SK-N-SH (cell line): Measurements from ENCODE around the gene TRPM2. TPM values are rescaled to one million over a fixed set of nuclear protein-coding genes. Genes with fewer than 3 reads are reported as not detected.

Experiments
- CTCF ChIA-PET: fragments of 300-600, 350-600 bp; formaldehyde crosslinking; extraction: SDS; loops from one replicate; lab custom pipeline; 2021; lab: Yijun Ruan, JAX
- POLR2A ChIA-PET: fragments of 350-600 bp; sonication (Branson Sonifier 250); formaldehyde crosslinking; extraction: SDS; loops from one replicate; lab custom pipeline; 2020; ENCODE audit warnings: antibody characterized with exemption, inconsistent platforms; lab: Yijun Ruan, JAX
- DNase-seq: peaks from one replicate; pipeline ENCODE4 v3.0.0; 2012
- H2AFZ ChIP-seq: fragments of 200-600 bp; sonication (generic); 2 replicates; pipeline ENCODE4 v1.8.1; 2016; ENCODE audit warnings: antibody characterized with exemption, mild to moderate bottlenecking, low read depth
- H3F3A ChIP-seq: fragments of 200-600 bp; sonication (generic); replicated peaks from 2 replicates; pipeline ENCODE3; 2016; ENCODE audit warnings: antibody characterized with exemption, mild to moderate bottlenecking; ENCODE audit not compliant: insufficient read depth
- H3K27ac ChIP-seq, 2 experiments: fragments of 200-500 bp in 1 of 2; fragments of 200-600 bp in 1 of 2; sonication (Bioruptor generic) in 1 of 2; sonication (generic), shearing (Covaris generic) in 1 of 2; 2 replicates each; pipeline versions ENCODE4 v1.5.1 to v1.6.1; 2014 to 2016; ENCODE audit warnings: low read depth in 2 of 2, inconsistent platforms in 1 of 2, low read length in 1 of 2, mild to moderate bottlenecking in 1 of 2, mixed read lengths in 1 of 2
- H3K27me3 ChIP-seq: fragments of 200-600 bp; sonication (generic), shearing (Covaris generic); 2 replicates; pipeline ENCODE4 v1.6.1; 2016; ENCODE audit warnings: mixed run types; ENCODE audit not compliant: insufficient read depth
- H3K36me3 ChIP-seq, 2 experiments: fragments of 200-500 bp in 1 of 2; fragments of 200-600 bp in 1 of 2; sonication (Bioruptor generic) in 1 of 2; sonication (generic) in 1 of 2; replicated peaks in 1 of 2; 2 replicates each; pipeline versions ENCODE3 to v1.5.1; 2014 to 2016; ENCODE audit warnings: low read length in 1 of 2, mild to moderate bottlenecking in 1 of 2; ENCODE audit not compliant: insufficient read depth in 2 of 2, control insufficient read depth in 1 of 2
- H3K4me1 ChIP-seq, 2 experiments: fragments of 200-500 bp in 1 of 2; fragments of 200-600 bp in 1 of 2; sonication (Bioruptor generic) in 1 of 2; sonication (generic), shearing (Covaris generic) in 1 of 2; 2 replicates each; pipeline versions ENCODE4 v1.5.1 to v1.6.1; 2014 to 2016; ENCODE audit warnings: low read depth in 1 of 2, low read length in 1 of 2, mixed run types in 1 of 2; ENCODE audit not compliant: insufficient read depth in 2 of 2, control insufficient read depth in 1 of 2
- H3K4me2 ChIP-seq: fragments of 200-600 bp; sonication (generic), shearing (Covaris generic); 2 replicates; pipeline ENCODE4 v1.6.1; 2017; ENCODE audit warnings: mixed run types
- H3K4me3 ChIP-seq, 2 experiments: fragments of 200-500 bp in 1 of 2; fragments of 200-600 bp in 1 of 2; sonication (Bioruptor generic) in 1 of 2; sonication (generic), shearing (Covaris generic) in 1 of 2; 2 replicates each; pipeline versions ENCODE4 v1.5.1 to v1.8.1; 2014 to 2016; ENCODE audit warnings: low read depth in 2 of 2, inconsistent platforms in 1 of 2, low read length in 1 of 2, mild to moderate bottlenecking in 1 of 2, mixed read lengths in 1 of 2, moderate library complexity in 1 of 2
- H3K79me2 ChIP-seq: fragments of 200-600 bp; sonication (generic); 2 replicates; pipeline ENCODE4 v1.8.1; 2017; ENCODE audit warnings: mild to moderate bottlenecking; ENCODE audit not compliant: insufficient read depth
- H3K9ac ChIP-seq: fragments of 200-600 bp; sonication (generic); 2 replicates; pipeline ENCODE4 v1.6.1; 2017; ENCODE audit warnings: mixed run types
- H3K9me2 ChIP-seq: fragments of 200-600 bp; sonication (generic); 2 replicates; pipeline ENCODE4 v1.6.1; 2017; ENCODE audit warnings: mixed run types
- H3K9me3 ChIP-seq: fragments of 200-600 bp; sonication (generic); 2 replicates; pipeline ENCODE4 v1.6.1; 2017; ENCODE audit warnings: mixed run types, mild to moderate bottlenecking, moderate library complexity
- H4K20me1 ChIP-seq: fragments of 200-600 bp; sonication (generic); 2 replicates; pipeline ENCODE4 v1.6.1; 2017; ENCODE audit warnings: mild to moderate bottlenecking, mixed run types; ENCODE audit not compliant: insufficient read depth
- ELF1 ChIP-seq: IDR thresholded peaks from 2 replicates; pipeline ENCODE4 v1.4.0; 2012
- EP300 ChIP-seq, 2 experiments: IDR thresholded peaks; 2 replicates each; pipeline versions ENCODE4 v1.4.0 to v1.6.1; 2012; ENCODE audit warnings: borderline replicate concordance in 1 of 2, low read depth in 1 of 2, low read length in 1 of 2
- EZH2phosphoT487 ChIP-seq: fragments of 200-600 bp; sonication (generic); IDR thresholded peaks from 2 replicates; pipeline ENCODE4 v1.6.1; 2017; ENCODE audit warnings: low read depth, mixed run types, mild to moderate bottlenecking, antibody characterized with exemption, moderate library complexity, borderline replicate concordance
- FOSL2 ChIP-seq: IDR thresholded peaks from 2 replicates; pipeline ENCODE4 v1.4.0; 2012; ENCODE audit warnings: low read depth, mild to moderate bottlenecking, moderate library complexity, borderline replicate concordance
- FOXJ3 ChIP-seq: sonication (generic); formaldehyde crosslinking; IDR thresholded peaks from 2 replicates; pipeline ENCODE4 v1.5.1; 2020; ENCODE audit warnings: mild to moderate bottlenecking, missing genetic modification reagents
- MXI1 ChIP-seq: IDR thresholded peaks from 2 replicates; pipeline ENCODE4 v1.6.1; 2012; ENCODE audit warnings: mild to moderate bottlenecking, low read depth, low read length, improper control_type of control experiment
- RAD21 ChIP-seq: IDR thresholded peaks from 2 replicates; pipeline ENCODE4 v1.6.1; 2012; ENCODE audit warnings: mild to moderate bottlenecking, low read length
- REST ChIP-seq: IDR thresholded peaks from 2 replicates; pipeline ENCODE4 v1.6.1; 2012; ENCODE audit warnings: mild to moderate bottlenecking, low read depth, low read length, moderate library complexity
- RXRA ChIP-seq: IDR thresholded peaks from 2 replicates; pipeline ENCODE4 v1.4.0; 2012; ENCODE audit warnings: low read depth, mild to moderate bottlenecking, borderline replicate concordance
- SMC3 ChIP-seq: IDR thresholded peaks from 2 replicates; pipeline ENCODE4 v1.6.1; 2012; ENCODE audit warnings: low read depth, low read length, improper control_type of control experiment
- TCF12 ChIP-seq: IDR thresholded peaks from 2 replicates; pipeline ENCODE4 v1.4.0; 2012
- TEAD4 ChIP-seq: IDR thresholded peaks from 2 replicates; pipeline ENCODE4 v1.4.0; 2012; ENCODE audit warnings: mild to moderate bottlenecking, borderline replicate concordance; ENCODE audit not compliant: insufficient read depth
- WGBS: methylation state at CpG from one replicate; pipeline ENCODE4 v1.1.6; 2017; ENCODE audit warnings: low lambda C conversion rate; 5-methylcytosine and 5-hydroxymethylcytosine counted together
- polyA plus RNA-seq, 3 experiments: library from polyadenylated mRNA; depleted of rRNA; stranded (reverse); fragments of >200 nt; gene quantifications; 2 replicates each; pipeline ENCODE4 v1.2.3, GENCODE V29; 2012
- TF ChIP-seq, protein P1 (sequence below): IDR thresholded peaks from 2 replicates; pipeline ENCODE4 v1.4.0; 2012; ENCODE audit warnings: low read depth, borderline replicate concordance
- TF ChIP-seq, protein P2 (sequence below): IDR thresholded peaks from 2 replicates; pipeline ENCODE4; 2012
- TF ChIP-seq, protein P3 (sequence below): fragments of 150-350 bp; IDR thresholded peaks from 2 replicates; pipeline ENCODE4 v1.6.1; 2016; ENCODE audit warnings: mild to moderate bottlenecking, low read depth, low read length

Gene TRPM2
- polyA plus RNA-seq, 1 of the 3 experiments (the other 2 are of a cell fraction): not detected

DNA sequence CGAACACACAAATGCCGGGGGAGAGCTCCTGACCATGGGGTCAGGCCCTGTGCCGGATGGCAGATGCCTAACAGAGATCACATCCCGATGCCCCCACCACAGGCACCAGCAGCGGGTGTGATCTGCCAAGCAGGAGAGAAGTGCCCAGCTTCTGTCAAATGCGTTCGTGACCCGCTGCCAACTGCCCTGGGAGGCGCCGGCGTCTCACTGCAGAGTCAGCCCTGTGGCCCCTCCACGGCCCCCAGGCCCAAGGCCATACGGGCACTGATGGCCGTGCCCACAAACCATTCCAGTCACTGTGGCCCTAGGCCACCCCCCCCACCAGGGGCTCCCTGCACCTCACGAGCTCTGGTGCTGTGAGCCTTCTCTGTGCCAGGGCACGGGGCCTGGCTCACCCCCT, 22.2 kb upstream of the TRPM2 start:
- H3K79me2 ChIP-seq: no peaks in the 10 kb centered on the region
- H3K9ac ChIP-seq: no peak overlapping the region
- ChIA-PET POLR2A (no interaction called here), CTCF (no interaction called here)
- H3K27ac ChIP-seq: no peak overlapping the region
- H4K20me1 ChIP-seq: no peaks in the 10 kb centered on the region
- H3K9me2 ChIP-seq: no peaks in the 10 kb centered on the region
- H3K4me1 ChIP-seq: peaks cover 0 to 11% of the 10 kb centered on the region in 2 experiments; a peak in 1 of 4 replicates
- no peaks in the 10 kb centered on the region for H3K9me3 ChIP-seq
- H3K27me3 ChIP-seq: no peaks in the 10 kb centered on the region
- H3K4me3 ChIP-seq: no peak overlapping the region
- TF ChIP-seq ELF1 (no peak), SMC3 (no peak), RAD21 (no peak), FOSL2 (no peak), RXRA (no peak), TCF12 (no peak), FOXJ3 (no peak), EZH2phosphoT487 (no peak), MXI1 (no peak), REST (no peak), TEAD4 (no peak)
- TF ChIP-seq, protein P1, sequence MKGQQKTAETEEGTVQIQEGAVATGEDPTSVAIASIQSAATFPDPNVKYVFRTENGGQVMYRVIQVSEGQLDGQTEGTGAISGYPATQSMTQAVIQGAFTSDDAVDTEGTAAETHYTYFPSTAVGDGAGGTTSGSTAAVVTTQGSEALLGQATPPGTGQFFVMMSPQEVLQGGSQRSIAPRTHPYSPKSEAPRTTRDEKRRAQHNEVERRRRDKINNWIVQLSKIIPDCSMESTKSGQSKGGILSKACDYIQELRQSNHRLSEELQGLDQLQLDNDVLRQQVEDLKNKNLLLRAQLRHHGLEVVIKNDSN: no peak
- DNase-seq: no peak
- H3K36me3 ChIP-seq: peaks cover 0 to 17% of the 10 kb centered on the region in 2 experiments
- H3K4me2 ChIP-seq: no peak overlapping the region
- 100% methylated on average over 1 of the region's 16 CpGs for WGBS
- no peaks in the 10 kb centered on the region for H3F3A ChIP-seq
- H2AFZ ChIP-seq: no peak overlapping the region

DNA sequence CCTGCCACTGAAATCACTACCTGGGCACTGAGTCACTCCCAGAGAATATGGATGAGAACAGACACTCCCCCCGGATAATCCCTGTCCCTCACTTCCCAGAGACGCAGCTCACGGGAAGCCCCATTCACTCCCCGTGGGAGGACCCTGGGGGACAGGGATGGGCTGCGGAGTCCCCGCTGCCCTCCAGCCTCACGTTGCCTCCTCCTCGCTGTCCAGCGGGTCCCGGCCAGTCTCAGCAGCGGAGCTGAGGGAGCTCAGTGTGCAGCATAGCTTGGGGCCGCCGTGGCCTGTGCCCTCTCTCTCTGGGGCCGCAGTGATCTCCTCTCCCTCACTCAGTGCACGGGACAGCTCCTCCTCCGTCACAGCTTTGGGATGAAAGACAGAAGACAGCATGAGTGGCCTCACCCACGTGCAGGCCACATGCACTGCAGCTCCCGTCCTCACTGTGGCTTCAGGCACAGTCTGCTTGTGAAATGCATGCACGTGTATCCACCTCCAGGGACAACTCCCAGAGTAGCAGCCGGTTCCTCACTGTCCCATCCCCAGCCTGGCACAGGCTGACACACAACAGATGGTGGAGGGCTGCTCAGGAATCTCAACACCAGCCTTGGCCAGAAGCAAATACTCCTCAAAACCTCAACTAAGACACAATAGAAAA, 21.6 kb upstream of the TRPM2 start:
- TF ChIP-seq RAD21 (no peak), EP300 (IDR thresholded peaks at IDR 0.05; ENCODE audit: borderline replicate concordance in 1 of 2, low read depth in 1 of 2, low read length in 1 of 2) (no peak)
- TF ChIP-seq, protein P2, sequence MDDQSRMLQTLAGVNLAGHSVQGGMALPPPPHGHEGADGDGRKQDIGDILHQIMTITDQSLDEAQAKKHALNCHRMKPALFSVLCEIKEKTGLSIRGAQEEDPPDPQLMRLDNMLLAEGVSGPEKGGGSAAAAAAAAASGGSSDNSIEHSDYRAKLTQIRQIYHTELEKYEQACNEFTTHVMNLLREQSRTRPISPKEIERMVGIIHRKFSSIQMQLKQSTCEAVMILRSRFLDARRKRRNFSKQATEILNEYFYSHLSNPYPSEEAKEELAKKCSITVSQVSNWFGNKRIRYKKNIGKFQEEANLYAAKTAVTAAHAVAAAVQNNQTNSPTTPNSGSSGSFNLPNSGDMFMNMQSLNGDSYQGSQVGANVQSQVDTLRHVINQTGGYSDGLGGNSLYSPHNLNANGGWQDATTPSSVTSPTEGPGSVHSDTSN: no peak
- TF ChIP-seq, protein P3, sequence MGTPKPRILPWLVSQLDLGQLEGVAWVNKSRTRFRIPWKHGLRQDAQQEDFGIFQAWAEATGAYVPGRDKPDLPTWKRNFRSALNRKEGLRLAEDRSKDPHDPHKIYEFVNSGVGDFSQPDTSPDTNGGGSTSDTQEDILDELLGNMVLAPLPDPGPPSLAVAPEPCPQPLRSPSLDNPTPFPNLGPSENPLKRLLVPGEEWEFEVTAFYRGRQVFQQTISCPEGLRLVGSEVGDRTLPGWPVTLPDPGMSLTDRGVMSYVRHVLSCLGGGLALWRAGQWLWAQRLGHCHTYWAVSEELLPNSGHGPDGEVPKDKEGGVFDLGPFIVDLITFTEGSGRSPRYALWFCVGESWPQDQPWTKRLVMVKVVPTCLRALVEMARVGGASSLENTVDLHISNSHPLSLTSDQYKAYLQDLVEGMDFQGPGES: no peak
- WGBS: 86% methylated on average over 7 of the region's 20 CpGs
- ChIA-PET POLR2A (no interaction called here), CTCF (no interaction called here)
- Histone ChIP-seq H3F3A (no peaks in the 10 kb centered on the region), H3K4me1 (peaks cover 0 to 11% of the 10 kb centered on the region in 2 experiments; a peak in 1 of 4 replicates), H3K27me3 (no peaks in the 10 kb centered on the region), H3K27ac (no peak overlapping the region), H3K4me2 (no peak overlapping the region), H3K79me2 (no peaks in the 10 kb centered on the region), H3K9ac (no peak overlapping the region), H3K9me3 (no peaks in the 10 kb centered on the region), H2AFZ (no peak overlapping the region), H3K36me3 (peaks cover 0 to 14% of the 10 kb centered on the region in 2 experiments), H3K9me2 (no peaks in the 10 kb centered on the region), H4K20me1 (no peaks in the 10 kb centered on the region), H3K4me3 (no peak overlapping the region)
- no peak for DNase-seq
